ENCODE measurements around the gene PRTG. TPM values are rescaled to one million over a fixed set of nuclear protein-coding genes. Genes with fewer than 3 reads are reported as not detected.
"Not testable (repeated sequence)": the region's sequence is repeated elsewhere in the genome, so short reads cannot be mapped to it uniquely, and the experiment has no call there.

Gene PRTG
- total RNA-seq, 2 experiments from 2014 or later: not detected

GRCh38 chr15:55739641-55740040 is 3.3 kb downstream of the PRTG start:
- peaks cover 43% of the 10 kb centered on the region for H3K27me3 Mint-ChIP-seq
- H3K9me3 Mint-ChIP-seq (ENCODE audit: low read depth): no peaks in the 10 kb centered on the region
- CTCF ChIA-PET: interaction anchor here (2.4 kb wide), 1 partner anchor 107 kb away, joined by 5 read pairs; no protein-coding TSS in a partner anchor
- DNase-seq (no peak), ATAC-seq (no peak)
- H3K27ac Mint-ChIP-seq: no peak overlapping the region
- no peaks in the 10 kb centered on the region for H3K36me3 Mint-ChIP-seq
- H3K4me3 Mint-ChIP-seq: no peak overlapping the region
- peaks cover 3% of the 10 kb centered on the region for H3K4me1 Mint-ChIP-seq

DNA sequence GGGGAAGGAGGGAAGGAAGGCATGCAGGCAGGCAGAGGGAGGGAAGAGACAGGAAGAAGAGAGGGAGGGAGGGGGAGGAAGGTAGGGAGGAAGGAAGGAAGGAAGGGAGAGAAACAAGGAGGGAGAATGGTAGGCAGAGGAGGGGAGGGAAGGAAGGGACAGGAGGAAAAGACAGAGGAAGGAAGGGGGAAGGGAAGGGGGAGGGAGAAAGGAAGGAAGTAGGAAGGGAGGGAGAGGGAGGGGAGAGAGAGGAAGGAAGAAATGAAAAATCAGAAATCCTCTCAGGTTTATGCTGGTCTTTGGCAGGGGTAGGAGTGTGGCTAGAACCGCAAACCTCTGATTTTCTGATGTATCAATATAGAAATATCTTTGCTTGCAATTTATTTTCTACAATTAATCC is 4.2 kb downstream of the PRTG start:
- no peak overlapping the region for H3K4me3 Mint-ChIP-seq
- no peaks in the 10 kb centered on the region for H3K9me3 Mint-ChIP-seq (ENCODE audit: low read depth)
- peaks cover 2% of the 10 kb centered on the region for H3K4me1 Mint-ChIP-seq
- no peak overlapping the region for H3K27ac Mint-ChIP-seq
- CTCF ChIA-PET: interaction anchor here (1.4 kb wide), 1 partner anchor 34 kb away, joined by 3 read pairs; no protein-coding TSS in a partner anchor
- no peak for DNase-seq
- H3K27me3 Mint-ChIP-seq: peaks cover 39% of the 10 kb centered on the region
- H3K36me3 Mint-ChIP-seq: no peaks in the 10 kb centered on the region
- no peak for ATAC-seq

DNA sequence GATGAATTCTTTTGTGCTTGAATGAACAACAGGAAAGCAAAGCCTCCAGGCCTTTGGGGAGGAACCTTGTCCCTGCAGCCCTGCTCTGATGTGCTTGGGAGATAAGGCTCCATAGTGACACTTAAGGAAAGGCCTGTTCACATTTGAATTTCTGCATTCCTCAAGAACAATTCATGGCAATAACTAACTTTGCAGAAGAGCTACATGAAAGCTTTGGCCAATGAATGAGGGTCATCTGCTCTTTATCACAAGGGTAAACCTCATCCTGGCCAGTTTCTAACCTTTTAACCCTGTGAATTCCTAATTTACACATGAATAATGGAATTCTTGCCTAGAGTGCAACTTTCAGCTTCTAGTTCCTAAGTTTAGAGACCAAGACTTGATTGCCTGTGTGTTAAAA is 5.6 kb downstream of the PRTG start:
- Mint-ChIP-seq H3K4me3 (no peak overlapping the region), H3K9me3 (ENCODE audit: low read depth) (no peaks in the 10 kb centered on the region), H3K36me3 (no peaks in the 10 kb centered on the region), H3K27ac (no peak overlapping the region), H3K27me3 (peaks cover 35% of the 10 kb centered on the region), H3K4me1 (no peaks in the 10 kb centered on the region)
- no peak for DNase-seq
- no peak for ATAC-seq
- CTCF ChIA-PET: no interaction called here

DNA sequence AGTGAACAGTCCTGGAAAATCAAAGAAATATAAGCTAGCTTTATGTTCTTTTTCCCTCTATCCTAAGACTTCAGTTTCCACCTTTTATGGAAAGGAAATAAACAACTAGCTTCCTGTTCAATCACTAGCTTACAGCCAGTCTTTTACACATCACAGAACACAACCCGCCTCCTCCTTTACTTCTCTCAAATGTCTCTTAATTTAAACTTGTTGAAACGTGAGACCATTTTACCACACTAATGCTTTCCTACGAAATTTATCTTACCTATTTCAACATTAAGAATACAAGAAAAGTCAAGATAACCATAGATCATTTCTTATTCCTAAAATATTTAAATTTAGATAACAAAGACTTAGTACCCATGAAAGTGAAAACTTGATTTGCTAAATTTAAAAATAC is 6.2 kb downstream of the PRTG start:
- no peak for ATAC-seq

DNA sequence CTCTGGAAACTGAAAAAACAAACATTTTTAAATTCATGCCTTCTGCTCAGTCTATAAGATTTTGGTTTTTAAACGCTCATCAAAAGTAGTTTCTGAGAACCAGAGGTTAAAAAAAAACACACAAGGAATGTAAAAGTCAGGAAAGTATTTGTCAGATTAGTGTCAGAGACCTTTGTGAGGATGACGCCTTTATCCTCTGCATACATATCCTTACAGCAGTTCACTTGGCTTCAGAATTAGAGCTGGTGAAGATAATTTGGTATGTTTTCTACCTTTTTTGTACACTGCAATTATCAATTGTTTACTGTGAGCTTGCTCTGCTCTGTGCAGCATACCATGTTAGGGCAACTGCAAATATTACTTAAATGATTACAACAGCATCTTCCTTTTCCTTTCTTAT is 8.3 kb downstream of the PRTG start:
- Mint-ChIP-seq H3K27ac (no peak overlapping the region), H3K4me1 (no peaks in the 10 kb centered on the region), H3K36me3 (no peaks in the 10 kb centered on the region), H3K27me3 (peaks cover 38% of the 10 kb centered on the region), H3K9me3 (ENCODE audit: low read depth) (no peaks in the 10 kb centered on the region), H3K4me3 (no peak overlapping the region)
- CTCF ChIA-PET: interaction anchor here (1.0 kb wide), 1 partner anchor 8 kb away, joined by 3 read pairs; no protein-coding TSS in a partner anchor
- DNase-seq: no peak
- no peak for ATAC-seq

More for the DNA sequence above, 6.2 kb downstream of the PRTG start:
- no peak for DNase-seq
- CTCF ChIA-PET: no interaction called here
- Mint-ChIP-seq H3K27ac (no peak overlapping the region), H3K4me3 (no peak overlapping the region), H3K4me1 (no peaks in the 10 kb centered on the region), H3K9me3 (ENCODE audit: low read depth) (no peaks in the 10 kb centered on the region), H3K27me3 (peaks cover 35% of the 10 kb centered on the region), H3K36me3 (no peaks in the 10 kb centered on the region)

- CTCF ChIA-PET; H3K36me3 Mint-ChIP-seq; H3K9me3 Mint-ChIP-seq (ENCODE audit: low read depth); DNase-seq; H3K4me3 Mint-ChIP-seq; ATAC-seq; H3K27ac Mint-ChIP-seq; H3K4me1 Mint-ChIP-seq: not testable (repeated sequence)
- peaks cover 39% of the 10 kb centered on the region for H3K27me3 Mint-ChIP-seq
These were observed 9.5 kb downstream of the PRTG start for GRCh38 chr15:55733461-55733860.

GRCh38 chr15:55721554-55722185 is 21.3 kb downstream of the PRTG start:
- no peaks in the 10 kb centered on the region for H3K4me1 Mint-ChIP-seq
- peaks cover 13% of the 10 kb centered on the region for H3K27me3 Mint-ChIP-seq
- H3K36me3 Mint-ChIP-seq: no peaks in the 10 kb centered on the region
- no peak overlapping the region for H3K27ac Mint-ChIP-seq
- ATAC-seq: no peak
- CTCF ChIA-PET: no interaction called here
- no peaks in the 10 kb centered on the region for H3K9me3 Mint-ChIP-seq (ENCODE audit: low read depth)
- DNase-seq: no peak
- no peak overlapping the region for H3K4me3 Mint-ChIP-seq

DNA sequence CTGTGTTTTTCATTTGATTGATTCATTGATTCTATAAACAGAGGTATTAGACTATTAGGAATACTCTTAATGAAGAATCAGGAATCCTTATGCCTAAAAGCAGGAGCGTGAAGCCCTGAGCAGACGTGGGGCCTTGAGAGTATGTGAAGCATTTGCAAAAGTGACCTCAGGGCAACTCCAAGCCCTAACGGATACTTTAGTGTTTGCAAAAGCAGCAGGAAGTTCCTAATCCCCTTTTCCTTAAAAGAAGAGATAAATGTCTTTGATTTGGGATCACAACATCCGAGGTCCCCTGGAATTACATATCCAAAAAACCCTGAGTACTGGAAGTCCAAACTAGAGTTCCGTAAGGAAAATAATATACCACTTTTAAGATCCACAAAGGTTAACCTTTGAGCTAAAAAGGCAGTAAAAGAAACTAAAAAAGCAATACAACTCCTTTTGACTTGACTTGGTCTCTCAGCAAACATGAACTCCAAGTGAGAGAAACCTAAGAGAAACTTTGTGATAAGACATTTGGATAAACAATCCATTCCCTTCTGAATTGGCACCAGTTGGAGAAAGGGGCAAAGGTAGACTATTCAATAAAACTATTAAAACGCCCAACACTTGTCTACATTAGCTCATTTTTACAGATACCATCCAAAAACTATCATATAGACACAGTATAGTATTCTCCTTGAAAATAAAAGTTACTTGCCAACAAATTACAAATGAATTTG is 27.4 kb downstream of the PRTG start:
- Mint-ChIP-seq H3K4me3 (no peak overlapping the region), H3K36me3 (no peaks in the 10 kb centered on the region), H3K9me3 (ENCODE audit: low read depth) (no peaks in the 10 kb centered on the region), H3K27ac (no peak overlapping the region), H3K4me1 (peaks cover 2% of the 10 kb centered on the region), H3K27me3 (peaks cover 20% of the 10 kb centered on the region)
- ATAC-seq (no peak), DNase-seq (no peak)
- CTCF ChIA-PET: interaction anchor here (1.5 kb wide), 1 partner anchor 60 kb away, joined by 3 read pairs; no protein-coding TSS in a partner anchor

DNA sequence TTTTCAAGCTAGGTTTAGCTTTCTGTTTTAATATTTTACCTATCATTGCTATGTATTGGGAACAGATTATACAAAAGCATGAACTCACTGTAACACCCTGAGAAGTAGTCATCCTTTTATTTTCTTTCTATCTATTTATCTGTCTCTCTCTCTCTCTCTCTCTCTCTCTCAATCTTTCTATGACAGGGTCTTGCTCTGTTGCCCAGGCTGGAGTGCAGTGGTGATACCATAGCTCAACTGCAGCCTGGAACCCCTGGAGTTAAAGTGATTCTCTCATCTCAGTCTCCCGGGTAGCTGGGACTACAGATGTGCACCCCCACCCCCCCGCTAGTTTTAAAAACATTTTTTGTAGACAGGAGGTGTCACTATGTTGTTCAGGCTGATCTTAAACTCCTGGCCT is 28.9 kb downstream of the PRTG start:
- no peak overlapping the region for H3K27ac Mint-ChIP-seq
- H3K9me3 Mint-ChIP-seq (ENCODE audit: low read depth): no peaks in the 10 kb centered on the region
- H3K4me3 Mint-ChIP-seq: no peak overlapping the region
- CTCF ChIA-PET: interaction anchor here (1.7 kb wide), 1 partner anchor 12 kb away, joined by 3 read pairs; no protein-coding TSS in a partner anchor
- H3K36me3 Mint-ChIP-seq: no peaks in the 10 kb centered on the region
- no peak for ATAC-seq
- peaks cover 2% of the 10 kb centered on the region for H3K4me1 Mint-ChIP-seq
- no peak for DNase-seq
- peaks cover 24% of the 10 kb centered on the region for H3K27me3 Mint-ChIP-seq

- no peak for DNase-seq
- peaks cover 24% of the 10 kb centered on the region for H3K27me3 Mint-ChIP-seq
- no peaks in the 10 kb centered on the region for H3K9me3 Mint-ChIP-seq (ENCODE audit: low read depth)
- no peak for ATAC-seq
- H3K27ac Mint-ChIP-seq: no peak overlapping the region
- H3K4me3 Mint-ChIP-seq: no peak overlapping the region
- peaks cover 2% of the 10 kb centered on the region for H3K4me1 Mint-ChIP-seq
- H3K36me3 Mint-ChIP-seq: no peaks in the 10 kb centered on the region
- CTCF ChIA-PET: no interaction called here
These were observed 30.6 kb downstream of the PRTG start for GRCh38 chr15:55712363-55712762.

DNA sequence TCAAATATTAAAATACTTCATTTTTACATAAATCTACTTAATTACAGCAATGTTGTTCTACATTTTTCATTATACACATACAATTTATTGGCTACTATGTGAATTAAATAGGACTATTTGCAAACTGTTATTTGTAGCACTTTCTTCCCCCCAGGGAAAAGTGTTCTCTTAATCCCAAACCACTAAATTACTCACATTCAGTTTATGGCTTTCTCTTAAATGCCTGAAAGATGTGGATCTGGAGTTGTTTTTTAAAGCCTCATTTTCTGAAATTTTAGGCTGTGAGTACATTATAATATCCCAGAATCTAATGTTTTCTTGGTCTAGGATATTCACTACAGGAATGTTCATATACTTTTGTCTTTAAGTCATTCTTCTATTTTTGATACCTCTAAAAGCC is 32.7 kb downstream of the PRTG start:
- DNase-seq (no peak), ATAC-seq (no peak)
- Mint-ChIP-seq H3K27me3 (peaks cover 19% of the 10 kb centered on the region), H3K36me3 (no peaks in the 10 kb centered on the region), H3K9me3 (ENCODE audit: low read depth) (no peaks in the 10 kb centered on the region), H3K27ac (no peak overlapping the region), H3K4me1 (peaks cover 2% of the 10 kb centered on the region), H3K4me3 (no peak overlapping the region)
- CTCF ChIA-PET: no interaction called here

- H3K27ac Mint-ChIP-seq: no peak overlapping the region
- peaks cover 2% of the 10 kb centered on the region for H3K4me1 Mint-ChIP-seq
- ATAC-seq: no peak
- H3K27me3 Mint-ChIP-seq: peaks cover 15% of the 10 kb centered on the region
- H3K9me3 Mint-ChIP-seq (ENCODE audit: low read depth): no peaks in the 10 kb centered on the region
- no peak for DNase-seq
- no peak overlapping the region for H3K4me3 Mint-ChIP-seq
- H3K36me3 Mint-ChIP-seq: no peaks in the 10 kb centered on the region
- CTCF ChIA-PET: no interaction called here
These were observed 33.5 kb downstream of the PRTG start for GRCh38 chr15:55709458-55709857.

- no peak for ATAC-seq
- Mint-ChIP-seq H3K4me3 (no peak overlapping the region), H3K36me3 (no peaks in the 10 kb centered on the region), H3K27ac (no peak overlapping the region), H3K27me3 (peaks cover 13% of the 10 kb centered on the region), H3K9me3 (ENCODE audit: low read depth) (no peaks in the 10 kb centered on the region), H3K4me1 (peaks cover 7% of the 10 kb centered on the region)
- CTCF ChIA-PET: no interaction called here
- DNase-seq: no peak
These were observed 34.2 kb downstream of the PRTG start for GRCh38 chr15:55708720-55709119.

DNA sequence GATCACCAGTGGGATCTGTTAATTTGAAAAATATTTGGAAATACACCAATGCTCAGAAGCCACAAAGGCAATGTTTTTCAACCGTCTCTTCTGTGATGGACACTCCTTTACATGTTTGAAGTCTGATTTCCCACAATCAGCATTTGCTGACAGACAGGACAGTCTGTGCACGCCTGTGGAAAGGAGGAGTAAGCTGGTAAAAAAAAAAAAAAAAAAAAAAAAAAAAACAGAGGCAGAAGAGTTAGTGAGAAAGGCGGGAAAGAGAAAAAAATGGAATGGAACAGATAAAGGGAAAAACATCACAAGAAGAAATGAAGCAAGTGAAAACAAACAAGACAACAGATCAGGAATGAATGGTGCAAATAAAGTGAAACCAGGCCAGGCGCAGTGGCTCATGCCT is 35.0 kb downstream of the PRTG start:
- DNase-seq: no peak
- H3K27me3 Mint-ChIP-seq: peaks cover 9% of the 10 kb centered on the region
- no peak overlapping the region for H3K4me3 Mint-ChIP-seq
- no peak overlapping the region for H3K27ac Mint-ChIP-seq
- no peaks in the 10 kb centered on the region for H3K36me3 Mint-ChIP-seq
- CTCF ChIA-PET: no interaction called here
- H3K4me1 Mint-ChIP-seq: peaks cover 8% of the 10 kb centered on the region
- no peak for ATAC-seq
- H3K9me3 Mint-ChIP-seq (ENCODE audit: low read depth): no peaks in the 10 kb centered on the region

Measured in activated CD8-positive, alpha-beta memory T cell treated with anti-CD3 and anti-CD28 coated beads, Interleukin-2, amount 10 ng/mL, durations not matched to agents 7 days and 5 days (primary cell).